Measurements from ENCODE around the gene SUGP2. TPM values are rescaled to one million over a fixed set of nuclear protein-coding genes. Genes with fewer than 3 reads are reported as not detected.

SUGP2 gene
- total RNA-seq, 2 experiments from 2014 or later: 150 to 155 TPM

GRCh38 chr19:18989316-18989715 lies 44.0 kb downstream of the SUGP2 start:
- POLR2A ChIA-PET: no interaction called here
- no peaks in the 10 kb centered on the region for H3K4me1 Mint-ChIP-seq
- no peak overlapping the region for H3K27ac Mint-ChIP-seq
- H3K36me3 Mint-ChIP-seq: peaks cover 5% of the 10 kb centered on the region
- no peak for ATAC-seq (ENCODE audit: low read depth)
- H3K9me3 Mint-ChIP-seq: no peaks in the 10 kb centered on the region
- no peak overlapping the region for H3K4me3 Mint-ChIP-seq
- no peak for DNase-seq
- H3K27me3 Mint-ChIP-seq: peaks cover 27% of the 10 kb centered on the region

GRCh38 chr19:18987456-18987855 lies 45.9 kb downstream of the SUGP2 start:
- DNase-seq: no peak
- ATAC-seq (ENCODE audit: low read depth): no peak
- Mint-ChIP-seq H3K36me3 (no peaks in the 10 kb centered on the region), H3K27ac (no peak overlapping the region), H3K4me3 (no peak overlapping the region), H3K27me3 (peaks cover 35% of the 10 kb centered on the region), H3K4me1 (no peaks in the 10 kb centered on the region), H3K9me3 (no peaks in the 10 kb centered on the region)
- POLR2A ChIA-PET: no interaction called here

- H3K4me3 Mint-ChIP-seq: no peak overlapping the region
- POLR2A ChIA-PET: no interaction called here
- no peak for ATAC-seq (ENCODE audit: low read depth)
- H3K4me1 Mint-ChIP-seq: no peaks in the 10 kb centered on the region
- H3K9me3 Mint-ChIP-seq: no peaks in the 10 kb centered on the region
- peaks cover 36% of the 10 kb centered on the region for H3K27me3 Mint-ChIP-seq
- no peak for DNase-seq
- no peaks in the 10 kb centered on the region for H3K36me3 Mint-ChIP-seq
- no peak overlapping the region for H3K27ac Mint-ChIP-seq
Observed at GRCh38 chr19:18985257-18985656, 48.1 kb downstream of the SUGP2 start.

DNA sequence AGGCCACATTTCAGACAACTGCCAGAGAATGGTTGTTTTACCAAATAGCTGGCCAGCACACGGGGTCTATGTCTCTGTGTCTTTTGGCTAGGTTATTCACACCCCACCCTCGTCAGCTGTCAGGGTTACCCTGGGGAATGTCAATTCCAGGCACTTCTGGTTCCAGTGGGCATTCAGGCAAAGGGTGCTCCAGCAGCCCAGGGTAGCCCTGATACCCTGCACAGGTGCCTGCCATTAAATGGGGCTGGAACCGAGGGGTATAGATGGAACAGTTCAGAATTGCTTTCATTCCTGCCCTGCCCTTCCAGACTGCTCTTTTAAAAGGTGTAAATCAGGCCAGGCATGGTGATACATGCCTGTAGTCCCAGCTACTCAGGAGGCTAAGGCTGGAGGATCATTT lies 49.1 kb downstream of the SUGP2 start:
- POLR2A ChIA-PET: no interaction called here

DNA sequence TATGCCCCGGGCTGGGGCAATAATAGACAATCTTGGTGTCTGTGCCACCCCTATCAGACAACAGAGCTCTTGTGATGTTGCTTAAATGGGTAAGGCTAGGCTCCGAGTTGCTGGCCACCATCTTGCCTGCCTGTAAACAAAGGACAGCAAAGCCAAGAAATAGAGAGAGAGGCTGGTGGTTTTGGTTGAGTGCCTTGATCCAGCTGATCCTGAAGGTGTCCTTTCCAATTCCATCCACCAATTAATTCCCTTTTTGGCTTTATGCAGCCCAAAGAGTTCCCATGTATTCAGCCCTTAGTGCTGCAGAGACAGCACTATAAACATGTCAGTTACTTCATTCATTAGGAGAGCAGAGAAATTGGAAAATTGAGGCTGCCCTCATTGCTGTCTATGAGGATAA lies 50.6 kb downstream of the SUGP2 start:
- peaks cover 36% of the 10 kb centered on the region for H3K27me3 Mint-ChIP-seq
- no peaks in the 10 kb centered on the region for H3K4me1 Mint-ChIP-seq
- H3K4me3 Mint-ChIP-seq: no peak overlapping the region
- ATAC-seq (ENCODE audit: low read depth) (no peak), DNase-seq (no peak)
- no peaks in the 10 kb centered on the region for H3K36me3 Mint-ChIP-seq
- no peaks in the 10 kb centered on the region for H3K9me3 Mint-ChIP-seq
- POLR2A ChIA-PET: interaction anchor here (0.6 kb wide), 1 partner anchor 1758 kb away, joined by 3 read pairs; no protein-coding TSS in a partner anchor
- no peak overlapping the region for H3K27ac Mint-ChIP-seq

More for the DNA sequence above, 49.1 kb downstream of the SUGP2 start:
- no peaks in the 10 kb centered on the region for H3K9me3 Mint-ChIP-seq
- DNase-seq: no peak
- H3K27ac Mint-ChIP-seq: no peak overlapping the region
- peaks cover 36% of the 10 kb centered on the region for H3K27me3 Mint-ChIP-seq
- ATAC-seq (ENCODE audit: low read depth): no peak
- no peaks in the 10 kb centered on the region for H3K4me1 Mint-ChIP-seq
- no peak overlapping the region for H3K4me3 Mint-ChIP-seq
- no peaks in the 10 kb centered on the region for H3K36me3 Mint-ChIP-seq

GRCh38 chr19:18980432-18981020 lies 52.8 kb downstream of the SUGP2 start:
- Mint-ChIP-seq H3K4me1 (no peaks in the 10 kb centered on the region), H3K27me3 (peaks cover 21% of the 10 kb centered on the region), H3K9me3 (no peaks in the 10 kb centered on the region), H3K4me3 (no peak overlapping the region), H3K27ac (no peak overlapping the region), H3K36me3 (no peaks in the 10 kb centered on the region)
- no peak for ATAC-seq (ENCODE audit: low read depth)
- POLR2A ChIA-PET: no interaction called here
- no peak for DNase-seq

DNA sequence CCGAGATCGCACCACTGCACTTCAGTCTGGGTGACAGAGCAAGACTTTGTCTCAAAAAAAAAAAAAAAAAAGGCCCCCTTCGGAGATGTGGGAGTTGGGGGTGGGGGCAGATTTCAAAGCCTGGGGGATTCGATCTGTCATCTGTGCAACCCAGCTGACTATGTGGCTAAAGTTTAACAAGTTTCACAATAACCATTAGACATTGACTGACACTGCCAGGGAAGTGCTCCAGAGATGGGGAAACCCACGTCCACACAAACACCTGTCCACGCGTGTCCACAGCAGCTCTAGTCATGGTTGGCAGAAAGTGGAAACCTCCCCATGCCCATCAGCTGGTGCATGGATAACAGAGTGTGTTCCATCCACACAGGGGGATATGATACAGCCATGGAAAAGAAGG lies 54.7 kb downstream of the SUGP2 start:
- ATAC-seq (ENCODE audit: low read depth): no peak
- no peak overlapping the region for H3K4me3 Mint-ChIP-seq
- no peak for DNase-seq
- no peaks in the 10 kb centered on the region for H3K36me3 Mint-ChIP-seq
- peaks cover 2% of the 10 kb centered on the region for H3K27me3 Mint-ChIP-seq
- no peaks in the 10 kb centered on the region for H3K4me1 Mint-ChIP-seq
- POLR2A ChIA-PET: no interaction called here
- H3K27ac Mint-ChIP-seq: no peak overlapping the region
- H3K9me3 Mint-ChIP-seq: no peaks in the 10 kb centered on the region

GRCh38 chr19:18975869-18976268 lies 57.4 kb downstream of the SUGP2 start:
- DNase-seq (no peak), ATAC-seq (ENCODE audit: low read depth) (no peak)
- POLR2A ChIA-PET: no interaction called here
- no peaks in the 10 kb centered on the region for H3K9me3 Mint-ChIP-seq
- H3K36me3 Mint-ChIP-seq: no peaks in the 10 kb centered on the region
- no peaks in the 10 kb centered on the region for H3K27me3 Mint-ChIP-seq
- no peak overlapping the region for H3K4me3 Mint-ChIP-seq
- no peak overlapping the region for H3K27ac Mint-ChIP-seq
- H3K4me1 Mint-ChIP-seq: no peaks in the 10 kb centered on the region

- Mint-ChIP-seq H3K9me3 (no peaks in the 10 kb centered on the region), H3K4me3 (no peak overlapping the region), H3K27ac (no peak overlapping the region), H3K27me3 (no peaks in the 10 kb centered on the region), H3K4me1 (no peaks in the 10 kb centered on the region), H3K36me3 (no peaks in the 10 kb centered on the region)
- DNase-seq (no peak), ATAC-seq (ENCODE audit: low read depth) (no peak)
- POLR2A ChIA-PET: no interaction called here
Observed at GRCh38 chr19:18975011-18975410, 58.3 kb downstream of the SUGP2 start.

DNA sequence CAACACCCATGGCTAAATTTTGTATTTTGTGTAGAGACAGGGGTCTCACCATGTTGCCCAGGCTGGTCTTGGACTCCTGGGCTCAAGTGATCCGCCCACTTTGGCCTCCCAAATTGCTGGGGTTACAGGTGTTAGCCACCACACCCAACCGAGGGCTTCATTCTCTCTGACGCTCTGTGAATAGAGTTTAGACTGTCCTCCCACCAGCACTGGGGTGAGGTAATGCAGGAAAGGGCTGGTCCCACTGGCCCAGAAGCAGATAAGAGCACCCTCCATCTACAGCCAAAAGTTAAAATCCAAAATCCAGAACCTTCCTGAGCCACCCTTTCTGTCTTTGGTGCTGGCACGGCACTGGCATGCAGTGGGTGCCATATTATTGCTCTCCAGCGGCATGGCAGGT lies 60.5 kb downstream of the SUGP2 start:
- POLR2A ChIA-PET: no interaction called here
- no peaks in the 10 kb centered on the region for H3K4me1 Mint-ChIP-seq
- no peak overlapping the region for H3K4me3 Mint-ChIP-seq
- H3K36me3 Mint-ChIP-seq: no peaks in the 10 kb centered on the region
- H3K9me3 Mint-ChIP-seq: peaks cover 2% of the 10 kb centered on the region
- ATAC-seq (ENCODE audit: low read depth): no peak
- DNase-seq: no peak
- H3K27ac Mint-ChIP-seq: no peak overlapping the region
- no peaks in the 10 kb centered on the region for H3K27me3 Mint-ChIP-seq

DNA sequence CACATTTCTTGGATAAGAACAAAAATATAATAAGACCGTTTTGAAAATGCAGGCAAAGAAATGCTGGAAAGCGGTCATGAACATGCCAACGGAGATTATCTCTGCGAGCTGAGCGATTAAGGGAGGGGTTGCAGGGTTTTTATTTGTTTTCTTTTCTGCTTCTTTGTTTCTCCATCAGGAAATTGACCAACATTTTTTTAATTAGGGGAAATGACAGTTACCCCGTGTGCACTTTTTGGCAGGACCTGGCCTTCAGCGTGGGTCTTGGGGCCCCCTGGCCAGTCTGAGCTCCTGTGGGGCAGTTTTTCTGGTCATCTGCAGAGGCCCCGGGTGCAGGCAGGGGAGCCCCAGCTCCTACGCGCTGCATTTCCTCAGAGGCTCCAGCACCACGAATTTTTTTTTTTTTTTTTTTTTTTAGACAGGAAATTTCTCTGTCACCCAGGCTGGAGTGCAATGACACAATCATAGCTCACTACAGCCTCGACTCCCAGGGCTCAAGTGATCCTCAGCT lies 61.0 kb downstream of the SUGP2 start:
- ATAC-seq (ENCODE audit: low read depth): no peak
- no peak overlapping the region for H3K27ac Mint-ChIP-seq
- POLR2A ChIA-PET: no interaction called here

DNA sequence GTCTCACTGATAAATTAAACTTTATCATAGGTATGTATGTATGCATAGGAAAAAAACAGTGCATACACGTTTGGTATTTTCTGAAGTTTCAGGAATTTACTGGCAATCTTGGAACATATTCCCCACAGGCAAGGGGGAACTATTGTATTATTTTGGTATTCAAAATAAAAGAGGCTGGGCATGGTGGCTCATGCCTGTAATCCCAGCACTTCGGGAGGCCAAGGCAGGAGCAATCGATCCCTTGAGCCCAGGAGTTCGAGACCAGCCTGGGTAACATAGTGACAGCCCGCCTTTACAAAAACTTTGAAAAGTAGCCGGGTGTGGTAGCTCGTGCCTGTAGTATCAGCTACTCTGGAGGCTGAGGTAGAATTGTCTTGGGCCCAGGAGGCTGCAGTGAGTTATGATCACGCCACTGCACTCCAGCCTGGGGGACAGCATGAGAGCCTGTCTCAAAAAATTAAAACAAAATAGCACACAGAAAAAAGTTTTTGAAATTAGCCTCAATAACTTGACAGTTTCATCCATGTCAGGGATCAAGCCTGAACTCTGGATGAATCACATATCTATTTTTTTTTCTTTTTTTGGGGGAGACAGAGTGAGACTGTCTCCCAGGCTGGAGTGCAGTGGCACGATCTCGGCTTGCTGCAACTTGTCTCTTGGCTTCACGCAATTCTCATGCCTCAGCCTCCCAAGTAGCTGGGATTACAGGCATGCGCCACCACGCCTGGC lies 63.2 kb downstream of the SUGP2 start:
- Mint-ChIP-seq H3K27me3 (peaks cover 3% of the 10 kb centered on the region), H3K36me3 (no peaks in the 10 kb centered on the region), H3K4me1 (no peaks in the 10 kb centered on the region), H3K9me3 (peaks cover 2% of the 10 kb centered on the region), H3K27ac (no peak overlapping the region), H3K4me3 (no peak overlapping the region)
- no peak for ATAC-seq (ENCODE audit: low read depth)
- no peak for DNase-seq
- POLR2A ChIA-PET: no interaction called here

More for the DNA sequence above, 61.0 kb downstream of the SUGP2 start:
- DNase-seq: no peak
- no peaks in the 10 kb centered on the region for H3K27me3 Mint-ChIP-seq
- H3K4me1 Mint-ChIP-seq: no peaks in the 10 kb centered on the region
- H3K36me3 Mint-ChIP-seq: no peaks in the 10 kb centered on the region
- no peak overlapping the region for H3K4me3 Mint-ChIP-seq
- H3K9me3 Mint-ChIP-seq: peaks cover 2% of the 10 kb centered on the region

- POLR2A ChIA-PET: no interaction called here
- DNase-seq: no peak
- no peaks in the 10 kb centered on the region for H3K4me1 Mint-ChIP-seq
- no peaks in the 10 kb centered on the region for H3K36me3 Mint-ChIP-seq
- H3K9me3 Mint-ChIP-seq: peaks cover 2% of the 10 kb centered on the region
- ATAC-seq (ENCODE audit: low read depth): no peak
- H3K27ac Mint-ChIP-seq: no peak overlapping the region
- H3K4me3 Mint-ChIP-seq: no peak overlapping the region
- peaks cover 11% of the 10 kb centered on the region for H3K27me3 Mint-ChIP-seq
Observed at GRCh38 chr19:18967358-18968146, 65.8 kb downstream of the SUGP2 start.

DNA sequence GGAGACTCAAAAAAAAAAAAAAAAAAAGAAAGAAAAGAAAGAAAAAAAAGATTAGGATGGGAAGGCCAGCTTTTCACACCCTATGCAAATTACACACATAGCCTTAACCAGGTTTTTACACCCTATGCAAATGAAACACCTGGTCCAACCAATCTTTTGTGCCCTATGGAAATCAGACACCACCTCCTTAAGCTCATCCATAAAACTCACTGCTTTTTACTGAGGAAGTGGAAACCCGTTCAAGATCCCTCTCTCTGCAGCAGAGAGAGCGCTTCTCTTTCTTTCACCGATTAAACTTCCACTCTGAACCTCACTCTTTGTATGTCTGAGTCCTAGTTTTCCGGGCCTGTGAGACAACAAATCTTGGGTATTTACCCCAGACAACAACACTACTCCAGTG lies 67.0 kb downstream of the SUGP2 start:
- POLR2A ChIA-PET: no interaction called here
- ATAC-seq (ENCODE audit: low read depth): no peak

More for the DNA sequence above, 67.0 kb downstream of the SUGP2 start:
- H3K27ac Mint-ChIP-seq: no peak overlapping the region
- no peak overlapping the region for H3K4me3 Mint-ChIP-seq
- H3K4me1 Mint-ChIP-seq: peaks cover 6% of the 10 kb centered on the region
- DNase-seq: no peak
- H3K9me3 Mint-ChIP-seq: peaks cover 2% of the 10 kb centered on the region
- H3K27me3 Mint-ChIP-seq: peaks cover 17% of the 10 kb centered on the region
- no peaks in the 10 kb centered on the region for H3K36me3 Mint-ChIP-seq
